Activated CD4-positive, CD25-positive, alpha-beta regulatory T cell treated with anti-CD3 and anti-CD28 coated beads, Interleukin-2, amount 50 U/mL, for 16 hours (primary cell): ENCODE data around the gene GBP7.

Experiments used
- DNase-seq: peaks from one replicate; pipeline ENCODE4 v3.0.0-alpha.2; 2020; ENCODE audit warnings: low read depth, low spot score

The GBP7 gene

GRCh38 chr1:89121641-89122040 lies 54.2 kb downstream of the GBP7 start:
- DNase-seq = no peak

- no peak for DNase-seq
Observed at GRCh38 chr1:89114662-89115061, 61.1 kb downstream of the GBP7 start.

- DNase-seq = no peak
Observed at GRCh38 chr1:89112871-89113613, 62.8 kb downstream of the GBP7 start.

- DNase-seq = no peak
Observed at GRCh38 chr1:89104687-89105086, 71.1 kb downstream of the GBP7 start.

- no peak for DNase-seq
Observed at GRCh38 chr1:89104147-89104546, 71.7 kb downstream of the GBP7 start.

GRCh38 chr1:89102021-89102420 lies 73.8 kb downstream of the GBP7 start:
- no peak for DNase-seq

GRCh38 chr1:89100412-89100811 lies 75.4 kb downstream of the GBP7 start:
- DNase-seq = no peak

- no peak for DNase-seq
Observed at GRCh38 chr1:89098857-89099256, 76.9 kb downstream of the GBP7 start.

- DNase-seq = no peak
Observed at GRCh38 chr1:89095737-89096136, 80.1 kb downstream of the GBP7 start.

GRCh38 chr1:89089962-89090361 lies 85.8 kb downstream of the GBP7 start:
- no peak for DNase-seq

- no peak for DNase-seq
Observed at GRCh38 chr1:89088572-89088971, 87.2 kb downstream of the GBP7 start.

GRCh38 chr1:89087241-89087640 lies 88.6 kb downstream of the GBP7 start:
- no peak for DNase-seq

- DNase-seq = no peak
Observed at GRCh38 chr1:89085781-89086180, 90.0 kb downstream of the GBP7 start.
